GM21360 (cell line): Measurements from ENCODE around the gene PLCE1.

Experiments
- ATAC-seq: cut with Tn5 transposase; IDR thresholded peaks from one replicate; pipeline ENCODE4 v1.9.1; 2021; ENCODE audit warnings: mild to moderate bottlenecking, moderate library complexity; ENCODE audit not compliant: unreplicated experiment

Gene PLCE1

GRCh38 chr10:94016727-94017714 lies 23.3 kb downstream of the PLCE1 start:
- no peak for ATAC-seq

GRCh38 chr10:94018107-94018506 lies 24.4 kb downstream of the PLCE1 start:
- ATAC-seq, result no peak

- no peak for ATAC-seq
Measured at GRCh38 chr10:94023906-94024305, 30.2 kb downstream of the PLCE1 start.

- no peak for ATAC-seq
Measured at GRCh38 chr10:94024407-94024806, 30.7 kb downstream of the PLCE1 start.

- no peak for ATAC-seq
Measured at GRCh38 chr10:94025806-94026205, 32.1 kb downstream of the PLCE1 start.

- no peak for ATAC-seq
Measured at GRCh38 chr10:94027197-94027596, 33.5 kb downstream of the PLCE1 start.

- no peak for ATAC-seq
Measured at GRCh38 chr10:94029955-94030354, 36.2 kb downstream of the PLCE1 start.

GRCh38 chr10:94035982-94036765 lies 42.4 kb downstream of the PLCE1 start:
- no peak for ATAC-seq

- no peak for ATAC-seq
Measured at GRCh38 chr10:94036766-94037033, 43.0 kb downstream of the PLCE1 start.

GRCh38 chr10:94037286-94037685 lies 43.6 kb downstream of the PLCE1 start:
- ATAC-seq, result no peak

- ATAC-seq, result no peak
Measured at GRCh38 chr10:94038024-94038423, 44.3 kb downstream of the PLCE1 start.

- no peak for ATAC-seq
Measured at GRCh38 chr10:94041206-94041605, 47.5 kb downstream of the PLCE1 start.

GRCh38 chr10:94042001-94042833 lies 48.5 kb downstream of the PLCE1 start:
- no peak for ATAC-seq

- no peak for ATAC-seq
Measured at GRCh38 chr10:94042834-94043175, 49.1 kb downstream of the PLCE1 start.
